Hematopoietic multipotent progenitor cell treated with erythropoietin and hydrocortisone succinate and interleukin-3 and kit ligand, for 15 days (in vitro differentiated cells): ENCODE results near the gene SNCB.
"Not testable (repeated sequence)": the region's sequence is repeated elsewhere in the genome, so short reads cannot be mapped to it uniquely, and the experiment has no call there.

ENCODE experiments used
- DNase-seq: peaks from one replicate; pipeline ENCODE4 v3.0.0-alpha.2; 2015; ENCODE audit warnings: low spot score

Gene SNCB

DNA sequence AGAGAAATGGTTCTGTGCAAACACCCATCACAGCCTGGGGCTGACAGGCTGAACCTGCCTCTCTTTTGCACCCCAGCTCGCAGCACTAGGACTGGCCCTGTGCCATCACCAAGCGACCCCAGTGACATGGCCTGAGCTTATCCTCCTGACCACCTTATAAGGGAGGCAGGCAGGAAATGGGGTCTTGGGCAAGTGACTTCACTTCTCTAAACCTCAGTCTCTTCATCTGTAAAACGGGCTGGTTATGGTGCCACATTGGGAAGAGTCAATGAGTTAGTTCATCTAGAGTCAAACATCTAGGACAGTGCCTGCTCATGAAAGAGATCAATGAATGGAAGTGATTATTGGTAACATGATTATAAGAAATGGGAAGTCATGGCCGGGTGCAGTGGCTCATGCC, 6.2 kb downstream of the SNCB start:
- DNase-seq, result no peak

DNA sequence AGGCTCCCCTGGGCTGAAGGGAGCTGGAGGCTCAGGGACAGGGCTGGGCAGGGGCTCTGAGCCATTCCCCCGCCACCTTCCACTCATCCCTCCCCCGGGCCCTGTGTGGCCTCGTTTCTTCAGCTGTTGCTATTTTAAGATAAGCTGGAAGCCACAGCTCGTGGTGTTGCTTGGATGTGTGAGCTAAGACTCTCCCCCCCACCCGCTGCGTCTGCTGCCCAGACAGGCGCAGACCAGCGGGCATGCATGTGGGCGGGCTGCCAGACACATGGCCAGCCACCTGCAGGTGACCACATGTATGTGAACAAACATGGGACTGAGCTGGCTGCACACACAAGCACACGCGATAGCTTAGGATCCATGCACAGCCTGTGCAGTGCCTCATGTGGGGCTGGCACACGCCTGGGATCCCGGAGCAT, 8.7 kb downstream of the SNCB start:
- no peak for DNase-seq

DNA sequence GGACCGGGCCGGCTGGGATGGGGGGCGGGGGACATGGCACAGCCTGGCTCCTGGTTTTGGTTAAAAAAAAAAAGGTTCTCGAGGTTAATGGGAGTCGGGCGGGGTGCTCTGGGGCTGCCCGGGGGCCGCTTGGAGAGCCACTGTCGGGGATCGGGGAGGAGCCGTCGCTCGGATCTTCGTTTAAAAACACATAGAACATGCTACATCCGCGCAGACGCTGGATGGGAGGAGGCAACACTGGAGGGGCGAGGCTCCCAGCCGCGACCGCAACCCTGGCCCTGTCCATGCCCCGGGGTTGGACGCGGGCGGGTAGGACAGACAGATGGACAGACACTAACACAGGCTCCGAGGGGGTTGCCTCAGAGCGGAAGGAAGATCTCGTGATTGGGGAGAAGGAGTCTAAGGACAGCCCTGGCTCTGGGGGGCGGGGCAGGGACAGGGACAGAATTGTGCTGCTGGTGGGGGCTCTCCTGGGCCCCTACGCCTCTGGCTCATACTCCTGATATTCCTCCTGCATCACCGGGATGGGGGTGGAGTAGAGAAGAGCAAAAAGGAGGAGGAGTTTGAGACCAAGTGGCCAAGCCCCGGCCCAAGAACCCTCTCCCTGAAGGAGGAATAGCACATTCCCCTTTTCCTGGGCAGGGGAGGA, 9.9 kb downstream of the SNCB start:
- no peak for DNase-seq

DNA sequence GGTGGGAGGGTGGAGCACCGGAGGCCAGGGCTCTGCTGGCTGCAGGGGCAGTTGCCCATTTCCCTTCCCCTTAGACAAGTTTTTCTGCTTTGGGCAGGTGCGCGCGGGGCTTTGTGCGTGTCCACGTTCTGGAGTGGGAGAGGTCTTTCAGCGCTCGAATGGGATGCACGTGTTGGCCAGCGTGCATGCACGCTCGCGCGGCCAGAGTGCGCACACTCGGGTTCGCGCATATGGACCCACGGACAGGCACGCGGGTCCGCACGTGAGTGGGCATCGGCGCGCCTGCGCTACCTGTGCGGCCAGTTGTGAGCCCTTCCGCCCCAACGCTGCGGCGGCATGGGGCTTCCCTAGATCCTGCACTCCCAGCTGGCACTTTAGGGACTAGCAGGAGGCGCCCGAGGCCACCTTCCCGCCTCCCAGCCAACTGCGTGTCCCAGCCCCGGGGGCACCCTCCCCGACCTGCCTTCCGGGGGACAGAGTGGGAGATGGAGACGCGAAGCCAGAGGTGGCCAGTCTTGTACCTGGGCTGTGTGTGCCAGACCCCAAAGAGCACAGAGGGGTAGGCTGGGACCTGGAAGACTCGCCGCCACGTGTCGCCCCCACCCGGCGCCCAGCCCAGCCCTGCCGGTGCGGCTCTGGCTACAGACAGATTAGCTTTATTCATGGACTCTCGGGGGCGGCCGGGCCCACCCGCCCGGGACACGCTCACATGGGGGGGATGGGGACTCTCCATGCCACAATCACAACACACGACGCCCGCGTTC, 10.6 kb downstream of the SNCB start:
- DNase-seq, result no peak

DNA sequence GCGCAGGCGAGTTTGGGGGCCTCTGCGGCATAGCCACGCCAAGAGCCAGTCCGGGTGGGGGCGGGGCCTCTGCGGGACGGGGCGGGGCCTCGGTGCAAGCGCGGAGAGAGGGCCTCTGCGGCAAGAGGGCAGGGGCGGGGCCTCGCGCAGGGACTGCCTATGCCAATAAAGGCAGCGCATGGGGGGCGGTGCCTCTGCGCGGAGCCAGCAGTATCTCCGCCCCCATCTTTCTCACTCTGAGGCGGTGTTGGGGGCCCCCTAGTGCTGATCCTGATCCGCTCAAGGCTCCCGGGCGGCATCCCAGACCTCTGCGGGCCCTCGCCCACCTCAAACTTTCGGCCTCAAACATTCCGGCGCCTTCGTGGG, 11.1 kb downstream of the SNCB start:
- DNase-seq, result peak; percentile 83

DNA sequence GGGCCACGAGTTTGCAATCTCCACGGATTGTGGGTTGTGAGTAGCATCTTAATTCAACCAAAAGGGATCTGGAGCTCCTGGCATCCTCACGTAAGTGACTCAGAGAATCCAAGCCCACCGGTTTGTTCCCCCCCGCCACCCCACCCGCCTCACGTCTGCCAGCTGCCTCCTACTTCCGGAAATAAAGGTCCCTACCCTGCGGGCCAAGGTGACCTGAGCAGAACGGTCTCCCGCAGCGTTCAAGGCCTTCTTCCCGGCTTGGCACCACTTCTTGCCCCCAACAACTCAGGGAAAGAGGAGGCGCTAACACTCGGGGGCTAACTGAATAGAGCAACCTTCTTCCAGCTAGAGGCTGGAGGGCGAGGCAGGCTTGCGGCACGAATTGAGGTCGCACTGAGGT, 11.6 kb downstream of the SNCB start:
- DNase-seq, result no peak

DNA sequence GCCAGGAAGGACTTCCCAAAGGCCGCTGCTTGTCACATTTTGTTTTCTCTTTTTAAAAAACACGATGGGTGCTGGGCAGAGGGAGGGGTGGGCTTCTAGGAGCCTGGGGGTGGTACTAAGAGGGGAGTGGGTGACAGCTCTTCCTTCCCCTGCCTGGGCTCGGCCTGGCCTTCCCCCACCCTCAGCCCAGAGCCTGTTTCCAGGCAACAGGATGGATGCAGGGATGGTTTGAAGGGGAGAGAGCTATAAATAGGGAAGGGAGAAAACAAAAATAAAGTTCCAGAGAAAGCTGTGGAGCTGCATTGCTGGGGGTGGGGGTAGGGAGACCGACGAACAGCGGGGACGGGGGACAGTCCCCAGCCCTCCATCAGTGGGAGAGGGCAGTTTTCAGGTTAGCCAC, 13.8 kb downstream of the SNCB start:
- DNase-seq, result no peak

DNA sequence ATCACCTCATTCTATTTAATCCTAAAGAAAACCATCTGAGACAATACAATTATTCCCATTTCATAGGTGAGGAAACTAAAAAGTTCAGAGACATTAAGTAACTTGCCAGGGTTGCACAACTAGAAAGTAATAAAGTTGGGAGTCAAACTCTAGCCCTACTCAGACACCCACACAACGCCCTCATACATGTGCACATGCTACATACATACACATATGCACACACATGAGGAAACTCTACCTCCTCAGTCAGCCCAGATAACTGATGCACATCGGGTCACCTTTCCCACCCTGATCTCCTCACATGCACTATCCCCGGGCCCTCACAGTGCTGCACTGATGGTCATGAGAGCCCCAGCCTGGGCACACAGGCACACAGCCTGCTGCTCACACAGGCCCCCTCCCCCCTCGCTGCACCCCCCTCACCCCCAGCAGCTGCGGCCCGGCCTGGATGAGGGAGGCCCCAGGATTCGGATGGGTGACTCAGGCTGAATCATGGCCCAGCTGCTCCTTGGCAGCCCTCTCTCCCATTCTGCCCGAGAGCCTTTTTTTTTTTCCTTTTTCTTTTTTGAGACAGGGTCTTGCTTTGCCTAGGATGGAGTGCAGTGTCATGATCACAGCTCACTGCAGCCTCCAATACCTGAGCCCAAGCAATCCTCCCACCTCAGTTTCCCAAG, 15.4 kb downstream of the SNCB start:
- no peak for DNase-seq

DNA sequence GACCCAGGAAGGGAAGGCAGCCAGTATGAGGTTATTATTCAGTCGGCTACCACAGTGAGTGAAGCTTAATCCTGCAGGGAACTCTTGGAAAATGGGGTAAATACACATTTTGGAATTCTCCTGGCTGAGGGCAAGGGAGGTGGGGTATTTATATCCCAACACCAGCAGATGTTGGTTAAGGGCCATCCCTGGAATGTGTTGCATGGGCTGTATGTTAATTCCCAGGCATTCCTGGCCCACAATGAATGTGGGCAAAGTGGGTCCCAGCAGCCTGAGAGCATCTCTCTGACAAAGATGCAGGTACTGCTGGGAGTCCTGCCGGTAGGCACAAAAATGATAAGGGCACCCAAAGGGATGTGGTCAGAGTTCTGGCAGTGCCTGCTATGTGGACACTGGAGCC, 17.5 kb downstream of the SNCB start:
- DNase-seq, result no peak

DNA sequence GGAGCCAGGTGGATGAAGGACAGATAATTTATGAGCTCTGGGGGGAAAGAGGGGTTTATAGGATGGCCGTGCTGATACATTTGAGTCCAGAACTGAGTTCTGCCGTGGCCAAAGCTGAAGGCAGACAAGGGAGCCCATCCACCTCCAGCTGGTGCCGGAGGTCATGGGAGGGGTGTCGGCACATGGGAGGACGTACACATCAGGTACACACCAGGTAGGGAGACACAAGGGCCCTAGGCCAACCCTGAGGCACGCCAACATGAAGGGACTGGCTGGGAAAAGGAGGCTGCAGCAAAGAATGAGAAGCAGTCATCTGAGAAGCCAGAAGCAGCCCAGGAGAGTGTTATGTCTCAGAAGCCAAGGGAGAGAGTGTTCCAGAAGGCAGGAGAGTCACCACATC, 18.3 kb downstream of the SNCB start:
- no peak for DNase-seq

DNA sequence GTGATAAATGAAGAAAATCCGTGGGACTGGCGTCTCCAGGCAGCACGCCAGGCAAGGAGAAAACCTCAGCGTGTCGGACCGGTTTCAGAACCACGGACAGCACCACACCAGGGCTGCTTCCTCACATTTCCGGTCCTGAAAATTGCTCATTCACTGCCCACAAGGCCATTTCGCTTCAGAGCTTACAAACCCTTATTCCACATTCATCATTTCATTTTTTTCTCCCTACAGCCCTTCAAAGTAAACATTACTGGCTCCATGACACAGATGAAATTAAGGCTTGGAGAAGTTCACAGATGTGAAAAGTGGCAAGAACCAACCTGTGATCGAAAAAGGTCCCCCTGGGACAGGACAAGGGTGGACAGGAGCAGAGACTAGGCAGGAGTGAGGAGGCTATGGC, 18.9 kb downstream of the SNCB start:
- peak; percentile 52 for DNase-seq

DNA sequence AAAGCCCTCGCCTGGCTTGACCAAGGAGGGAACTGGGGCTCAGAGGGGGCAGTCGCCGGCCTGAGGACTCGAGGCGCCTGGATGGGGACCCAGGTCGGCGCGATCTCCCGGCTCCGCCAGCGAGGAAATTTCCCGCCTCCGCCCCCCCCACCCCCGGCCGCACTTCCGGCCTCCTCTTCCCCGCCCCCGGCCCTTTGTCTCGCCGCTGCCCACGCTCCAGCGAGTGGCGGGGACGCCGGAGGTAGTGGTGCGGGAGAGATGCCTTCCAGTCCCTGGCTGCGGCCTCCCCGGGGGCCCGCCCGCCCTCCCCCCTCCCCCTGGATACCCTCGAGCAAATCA, 19.9 kb downstream of the SNCB start:
- DNase-seq, result no peak

DNA sequence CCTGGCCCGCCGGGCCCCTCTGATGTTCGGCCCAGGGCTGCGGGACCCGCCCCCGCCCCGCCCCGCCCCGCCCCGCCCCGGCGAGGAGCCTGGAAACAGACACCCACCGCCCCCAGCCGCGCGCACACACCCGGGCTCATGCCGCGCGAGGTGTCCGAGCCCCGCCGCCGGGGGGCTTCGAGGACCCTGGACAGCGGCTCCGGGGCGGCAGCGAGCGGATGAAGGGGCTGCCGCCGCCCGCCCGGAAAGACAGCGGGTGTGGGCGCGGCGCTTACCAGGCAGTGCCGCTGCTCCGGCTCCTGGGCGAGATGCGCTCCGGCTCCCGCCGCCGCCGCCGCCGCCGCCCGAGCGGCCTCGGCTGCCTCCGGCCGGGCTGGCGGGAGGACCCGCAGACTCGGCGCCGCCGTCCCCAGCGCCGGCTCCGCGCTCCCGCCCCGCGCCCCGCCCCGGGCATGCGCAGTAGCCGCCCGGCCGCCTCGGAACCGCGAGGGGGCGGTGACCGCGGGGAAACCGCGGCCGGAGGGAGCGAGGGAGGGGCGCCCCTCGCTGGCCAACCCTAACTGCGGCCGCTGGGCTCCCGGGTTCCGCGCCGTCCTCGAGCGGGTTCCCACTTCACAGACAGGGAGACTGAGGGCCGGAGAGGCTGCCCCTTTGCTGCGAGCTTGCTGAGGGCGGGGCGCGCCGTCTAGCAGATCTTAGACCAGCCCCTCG, 20.5 kb downstream of the SNCB start, which contains the start of gene GPRIN1:
TSS of gene GPRIN1 (minus strand) at position 433 of the 711 bp plus-strand sequence. CDS start 10,322 bp downstream, outside the sequence.
- DNase-seq, result peak; percentile 60

DNA sequence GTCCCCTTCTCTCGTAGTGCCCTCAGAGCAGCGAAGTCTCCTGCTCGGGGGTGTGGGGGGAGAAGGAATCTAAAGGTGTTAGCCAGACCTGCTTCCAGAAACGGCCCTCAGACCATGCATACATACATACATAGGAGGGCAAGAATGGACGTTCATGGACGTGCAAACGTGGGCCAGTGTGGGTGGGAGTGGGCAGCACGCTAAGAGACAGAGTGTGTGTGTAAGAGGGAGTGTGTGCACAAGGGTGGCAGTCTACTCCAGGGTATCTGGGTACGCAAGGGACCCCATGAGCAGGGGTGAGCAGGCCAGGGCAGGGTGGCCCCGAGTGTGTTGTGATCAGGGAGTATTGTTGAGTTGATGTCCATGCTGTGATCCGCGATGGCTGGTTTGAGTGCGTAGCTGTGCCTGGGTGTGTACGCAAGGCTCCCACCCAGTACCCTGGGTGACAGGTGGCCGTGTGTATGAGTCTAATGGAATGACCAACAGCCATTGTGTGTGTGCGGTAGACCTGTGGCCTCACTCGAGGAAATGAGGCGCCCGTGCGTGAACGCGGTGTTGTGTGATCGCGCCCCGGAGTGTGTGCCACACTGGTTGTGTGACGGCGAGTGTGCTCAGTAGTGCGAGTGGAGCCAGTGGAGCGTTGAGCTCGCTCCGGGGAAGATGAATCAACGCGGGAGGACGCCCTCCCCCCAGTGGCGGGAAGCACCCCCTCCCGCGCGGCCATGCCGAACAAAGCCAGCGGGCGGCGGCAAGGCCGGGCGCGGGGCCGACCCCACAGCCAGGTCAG, 21.2 kb downstream of the SNCB start:
- no peak for DNase-seq

DNA sequence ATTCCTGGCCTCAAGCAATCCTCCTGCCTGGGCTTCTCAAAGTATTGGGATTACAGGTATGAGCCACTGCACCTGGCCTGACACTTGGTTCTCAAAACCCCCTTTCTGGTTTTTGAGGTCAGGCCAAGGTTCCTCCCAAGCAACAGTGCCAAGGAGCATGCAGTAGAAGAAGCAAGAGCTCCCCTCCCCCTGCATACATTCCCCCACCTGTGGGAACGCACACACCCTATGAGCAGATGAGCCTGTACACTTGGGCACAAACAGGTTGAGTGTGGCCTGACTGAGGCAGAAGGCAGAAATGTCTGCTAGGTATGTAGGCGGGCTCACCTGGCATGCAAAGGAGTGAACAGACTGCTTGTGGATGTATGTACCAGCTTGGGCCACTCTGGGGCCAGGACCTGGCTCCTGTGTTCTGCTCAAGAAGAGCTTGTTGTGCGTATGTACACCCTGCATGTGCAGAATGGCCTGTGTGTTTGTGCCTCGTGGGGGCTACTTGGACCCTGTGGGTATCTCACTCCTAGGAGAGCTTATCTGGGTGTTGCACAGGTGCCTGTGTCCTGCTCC, 22.1 kb downstream of the SNCB start:
- no peak for DNase-seq

DNA sequence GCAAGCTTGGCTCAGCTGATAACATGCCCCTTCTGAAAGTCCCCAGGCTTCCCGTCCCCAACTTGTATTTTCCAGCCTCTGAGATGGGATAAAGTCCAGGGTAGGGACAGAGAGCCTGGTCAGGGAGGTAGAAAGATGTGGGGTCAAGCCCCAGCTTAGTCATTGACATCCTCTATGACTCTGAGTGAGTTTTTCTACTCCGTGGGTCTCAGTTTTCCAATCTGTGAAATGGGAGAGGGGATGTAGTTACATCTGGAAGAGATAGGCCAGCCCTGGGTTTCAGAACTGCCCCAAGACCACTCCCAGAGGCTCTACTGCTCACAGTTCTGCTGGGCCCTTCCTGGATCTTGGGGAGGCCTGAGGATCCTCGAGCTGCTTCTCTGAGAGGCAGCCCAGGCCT, 23.5 kb downstream of the SNCB start:
- DNase-seq, result no peak

DNA sequence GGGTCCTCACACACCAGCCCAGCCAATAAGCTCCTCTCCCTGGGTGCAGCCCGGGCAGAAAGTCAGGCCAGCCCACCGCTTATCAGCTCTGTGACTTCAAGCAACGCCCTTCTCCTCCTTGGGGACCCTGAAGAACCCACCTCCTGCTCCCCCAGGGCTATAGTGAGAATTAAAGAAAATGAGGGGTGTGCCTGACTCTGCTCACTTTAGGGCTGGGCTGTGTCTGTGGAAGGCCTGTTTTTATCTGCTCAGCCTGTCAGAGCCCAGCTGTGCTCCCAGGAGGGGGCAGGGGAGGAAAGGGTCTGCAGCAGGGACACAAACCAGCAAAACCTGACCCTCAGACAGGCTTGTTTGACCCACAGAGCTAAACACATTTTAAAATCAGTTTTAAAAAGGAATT, 24.3 kb downstream of the SNCB start:
- no peak for DNase-seq

DNA sequence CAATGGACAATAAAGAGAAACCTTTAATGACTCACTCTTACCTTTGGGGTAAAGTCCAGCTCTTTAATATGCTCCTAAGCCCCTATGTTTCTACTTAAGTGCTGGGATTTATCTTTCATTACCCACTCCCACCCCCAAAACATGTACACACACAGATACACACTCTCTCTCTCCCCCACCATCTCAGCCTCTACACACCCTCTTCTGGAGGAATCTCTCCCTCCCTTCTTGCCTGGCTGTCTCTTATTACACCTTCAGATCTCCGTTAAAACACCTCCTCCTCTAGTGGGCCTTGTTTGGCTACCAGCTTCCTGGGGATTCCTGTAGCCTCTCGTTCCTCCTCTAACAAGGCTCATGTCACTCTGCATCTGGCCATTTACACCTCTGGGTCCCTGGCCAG, 27.2 kb downstream of the SNCB start:
- DNase-seq, result no peak

DNA sequence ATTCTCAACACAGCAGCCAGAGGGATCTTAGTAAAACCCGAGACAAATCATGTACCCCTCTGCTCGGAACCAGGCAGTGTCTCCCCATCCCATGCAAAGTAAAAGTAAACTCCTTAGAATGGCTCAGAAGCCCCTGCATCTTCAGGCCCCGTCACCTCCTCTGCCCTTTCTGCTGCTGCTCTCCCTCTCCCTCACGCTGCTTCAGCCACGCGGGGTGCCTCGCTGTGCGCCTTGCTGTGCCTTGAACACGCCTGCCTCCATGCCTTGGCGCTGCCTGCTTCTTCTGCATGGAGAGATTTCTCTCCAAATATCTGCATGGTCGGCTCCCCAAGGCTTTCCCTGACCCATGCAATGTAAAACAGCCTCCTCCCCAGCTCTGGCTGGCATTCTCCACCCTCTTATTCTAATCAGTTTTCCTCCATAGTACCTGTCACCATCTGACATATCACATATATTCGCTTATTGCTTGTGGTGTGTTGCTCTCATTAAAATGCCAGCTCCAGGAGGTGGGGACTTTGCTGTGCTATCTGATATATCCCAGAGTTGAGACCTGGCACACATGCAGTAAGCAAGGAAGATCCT, 28.3 kb downstream of the SNCB start:
- DNase-seq, result no peak

DNA sequence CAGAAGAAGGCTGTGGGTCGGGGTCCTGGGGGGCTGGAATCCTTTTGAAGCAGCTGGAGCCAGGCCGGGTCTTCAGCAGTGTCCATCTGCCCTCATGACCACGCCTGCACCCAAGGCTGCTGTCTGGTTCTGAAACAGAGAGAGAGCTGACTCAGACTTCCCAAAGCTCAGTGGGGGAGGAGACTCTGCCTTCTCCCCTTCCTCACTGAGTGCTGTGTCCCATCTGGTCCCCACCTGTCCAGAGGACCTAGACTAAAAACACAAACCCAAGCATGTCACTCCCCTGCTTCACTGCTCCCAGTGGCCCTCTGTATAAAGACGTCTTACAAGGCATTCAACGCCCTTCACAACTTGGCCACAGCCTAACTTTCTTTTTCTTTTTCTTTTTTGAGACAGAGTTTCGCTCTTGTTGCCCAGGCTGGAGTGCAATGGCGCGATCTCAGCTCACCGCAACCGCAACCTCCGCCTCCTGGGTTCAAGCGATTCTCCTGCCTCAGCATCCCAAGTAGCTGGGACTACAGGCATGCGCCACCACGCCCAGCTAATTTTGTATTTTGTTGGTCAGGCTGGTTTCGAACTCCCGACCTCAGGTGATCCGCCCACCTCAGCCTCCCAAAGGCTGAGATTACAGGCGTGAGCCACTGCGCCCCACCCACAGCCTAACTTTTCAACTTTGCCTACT, 30.4 kb downstream of the SNCB start:
- not testable (repeated sequence) for DNase-seq
